MCF 10A (cell line): Measurements from ENCODE around the gene CNPY1. TPM values are rescaled to one million over a fixed set of nuclear protein-coding genes. Genes with fewer than 3 reads are reported as not detected.

ENCODE experiments used
- BruUV-seq: library from RNA; stranded (reverse); fragments of 400-500 nt; replicated peaks from 2 replicates; lab custom pipeline; 2021; lab: Mats Ljungman, UMichigan
- CTCF ChIA-PET: fragments of 300-600 bp; sonication (Branson Sonifier 250); formaldehyde crosslinking; extraction: SDS; loops from one replicate; lab custom pipeline; 2021; ENCODE audit warnings: antibody characterized with exemption, inconsistent platforms; lab: Yijun Ruan, JAX
- POLR2A ChIA-PET: fragments of 300-600, 350-650 bp; sonication (Branson Sonifier 250); formaldehyde crosslinking; extraction: SDS; loops from one replicate; lab custom pipeline; 2020; ENCODE audit warnings: antibody characterized with exemption, inconsistent platforms; lab: Yijun Ruan, JAX
- DNase-seq: peaks from one replicate; pipeline ENCODE4 v3.0.0-alpha.2; 2018; ENCODE audit not compliant: unreplicated experiment
- H3K27ac Mint-ChIP-seq: one replicate; pipeline ENCODE4 v1.8.0; 2022; ENCODE audit warnings: mild to moderate bottlenecking, low read depth, mixed read lengths; ENCODE audit not compliant: unreplicated experiment
- H3K27me3 Mint-ChIP-seq: one replicate; pipeline ENCODE4 v1.8.0; 2022; ENCODE audit warnings: mixed read lengths; ENCODE audit not compliant: insufficient read depth, unreplicated experiment
- H3K36me3 Mint-ChIP-seq: one replicate; pipeline ENCODE4 v1.8.0; 2022; ENCODE audit warnings: mild to moderate bottlenecking, moderate library complexity, mixed read lengths; ENCODE audit not compliant: insufficient read depth, unreplicated experiment
- H3K4me1 Mint-ChIP-seq: one replicate; pipeline ENCODE4 v1.8.0; 2022; ENCODE audit warnings: mixed read lengths; ENCODE audit not compliant: insufficient read depth, unreplicated experiment
- H3K4me3 Mint-ChIP-seq: one replicate; pipeline ENCODE4 v1.8.0; 2022; ENCODE audit warnings: mild to moderate bottlenecking, moderate library complexity, mixed read lengths; ENCODE audit not compliant: unreplicated experiment
- H3K9me3 Mint-ChIP-seq: one replicate; pipeline ENCODE4 v1.8.0; 2022; ENCODE audit warnings: mixed read lengths; ENCODE audit not compliant: unreplicated experiment
- intact Hi-C: fragments of 100-400 bp; cut with micrococcal nuclease; formaldehyde crosslinking; loops from 2 replicates; pipeline ENCODE4 v1.14.1; 2022
- total RNA-seq: library from RNA; stranded (reverse); gene quantifications from 2 replicates; pipeline ENCODE4 v1.2.3, GENCODE V29; 2022
- TF ChIP-seq, protein P1 (sequence below): fragments of 200-600 bp; IDR thresholded peaks from one replicate; pipeline ENCODE4 v1.8.0; 2022; ENCODE audit warnings: antibody characterized with exemption, mild to moderate bottlenecking; ENCODE audit not compliant: unreplicated experiment

CNPY1 gene
- total RNA-seq, 1 experiment from 2014 or later, result not detected

DNA sequence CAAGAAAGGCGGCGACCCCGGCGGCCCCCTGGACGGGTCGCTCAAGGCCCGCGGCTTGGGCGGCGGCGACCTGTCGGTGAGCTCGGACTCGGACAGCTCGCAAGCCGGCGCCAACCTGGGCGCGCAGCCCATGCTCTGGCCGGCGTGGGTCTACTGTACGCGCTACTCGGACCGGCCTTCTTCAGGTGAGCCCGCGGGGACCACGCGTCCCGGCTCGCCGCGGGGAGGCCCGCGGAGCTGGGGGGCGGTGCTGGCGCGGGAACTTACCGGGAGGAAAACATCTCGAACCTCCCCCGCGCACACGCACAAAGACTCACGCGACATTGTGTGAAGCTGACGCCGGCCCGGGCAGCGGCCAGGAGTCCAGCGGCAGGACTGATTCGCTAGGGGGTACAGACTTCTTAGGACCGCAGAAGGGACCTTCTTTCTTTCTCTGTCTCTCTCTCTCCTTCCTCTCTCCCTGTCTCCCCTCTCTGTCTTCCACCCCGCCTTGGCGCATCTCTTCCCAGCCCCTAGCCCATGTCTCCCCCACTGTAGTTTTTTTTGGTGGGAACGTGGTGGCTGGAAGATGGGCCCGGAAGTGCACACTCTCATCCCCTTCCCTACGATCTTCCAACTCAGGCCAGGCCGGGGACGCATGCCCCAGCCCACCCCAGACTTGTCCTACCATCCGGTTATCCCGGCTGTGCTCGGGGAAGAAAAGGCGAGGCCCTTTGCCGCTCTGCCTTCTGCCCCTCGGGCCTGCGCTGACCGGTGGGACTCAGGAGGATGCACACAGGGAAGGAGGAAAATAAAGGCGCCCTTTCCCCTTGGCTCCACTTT lies 87.3 kb downstream of the CNPY1 start:
- H3K9me3 Mint-ChIP-seq, result no peaks in the 10 kb centered on the region
- intact Hi-C loops, result no loop called here
- ChIA-PET CTCF (interaction anchor here (0.6 kb wide), 1 partner anchor 545 kb away, joined by 3 read pairs; no protein-coding TSS in a partner anchor), POLR2A (no interaction called here)
- DNase-seq, result no peak
- H3K4me3 Mint-ChIP-seq, result no peak overlapping the region
- TF ChIP-seq, protein P1, sequence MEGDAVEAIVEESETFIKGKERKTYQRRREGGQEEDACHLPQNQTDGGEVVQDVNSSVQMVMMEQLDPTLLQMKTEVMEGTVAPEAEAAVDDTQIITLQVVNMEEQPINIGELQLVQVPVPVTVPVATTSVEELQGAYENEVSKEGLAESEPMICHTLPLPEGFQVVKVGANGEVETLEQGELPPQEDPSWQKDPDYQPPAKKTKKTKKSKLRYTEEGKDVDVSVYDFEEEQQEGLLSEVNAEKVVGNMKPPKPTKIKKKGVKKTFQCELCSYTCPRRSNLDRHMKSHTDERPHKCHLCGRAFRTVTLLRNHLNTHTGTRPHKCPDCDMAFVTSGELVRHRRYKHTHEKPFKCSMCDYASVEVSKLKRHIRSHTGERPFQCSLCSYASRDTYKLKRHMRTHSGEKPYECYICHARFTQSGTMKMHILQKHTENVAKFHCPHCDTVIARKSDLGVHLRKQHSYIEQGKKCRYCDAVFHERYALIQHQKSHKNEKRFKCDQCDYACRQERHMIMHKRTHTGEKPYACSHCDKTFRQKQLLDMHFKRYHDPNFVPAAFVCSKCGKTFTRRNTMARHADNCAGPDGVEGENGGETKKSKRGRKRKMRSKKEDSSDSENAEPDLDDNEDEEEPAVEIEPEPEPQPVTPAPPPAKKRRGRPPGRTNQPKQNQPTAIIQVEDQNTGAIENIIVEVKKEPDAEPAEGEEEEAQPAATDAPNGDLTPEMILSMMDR, result no peak
- no peaks in the 10 kb centered on the region for H3K36me3 Mint-ChIP-seq
- H3K27ac Mint-ChIP-seq, result no peak overlapping the region
- no peaks in the 10 kb centered on the region for H3K4me1 Mint-ChIP-seq
- BruUV-seq, result no TSS peak
- H3K27me3 Mint-ChIP-seq, result peaks cover 57% of the 10 kb centered on the region

DNA sequence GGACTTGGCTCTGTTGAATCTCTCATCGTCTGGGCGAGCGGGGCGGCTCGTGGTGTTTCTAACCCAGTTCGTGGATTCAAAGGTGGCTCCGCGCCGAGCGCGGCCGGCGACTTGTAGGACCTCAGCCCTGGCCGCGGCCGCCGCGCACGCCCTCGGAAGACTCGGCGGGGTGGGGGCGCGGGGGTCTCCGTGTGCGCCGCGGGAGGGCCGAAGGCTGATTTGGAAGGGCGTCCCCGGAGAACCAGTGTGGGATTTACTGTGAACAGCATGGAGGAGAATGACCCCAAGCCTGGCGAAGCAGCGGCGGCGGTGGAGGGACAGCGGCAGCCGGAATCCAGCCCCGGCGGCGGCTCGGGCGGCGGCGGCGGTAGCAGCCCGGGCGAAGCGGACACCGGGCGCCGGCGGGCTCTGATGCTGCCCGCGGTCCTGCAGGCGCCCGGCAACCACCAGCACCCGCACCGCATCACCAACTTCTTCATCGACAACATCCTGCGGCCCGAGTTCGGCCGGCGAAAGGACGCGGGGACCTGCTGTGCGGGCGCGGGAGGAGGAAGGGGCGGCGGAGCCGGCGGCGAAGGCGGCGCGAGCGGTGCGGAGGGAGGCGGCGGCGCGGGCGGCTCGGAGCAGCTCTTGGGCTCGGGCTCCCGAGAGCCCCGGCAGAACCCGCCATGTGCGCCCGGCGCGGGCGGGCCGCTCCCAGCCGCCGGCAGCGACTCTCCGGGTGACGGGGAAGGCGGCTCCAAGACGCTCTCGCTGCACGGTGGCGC lies 88.1 kb downstream of the CNPY1 start, which contains the start of gene EN2:
TSS of gene EN2 (plus strand) at position 19 of the 767 bp plus-strand sequence. CDS start at position 268, 249 bp downstream.
- intact Hi-C loops, result no loop called here
- no peaks in the 10 kb centered on the region for H3K9me3 Mint-ChIP-seq
- no peak for DNase-seq
- H3K4me1 Mint-ChIP-seq, result no peaks in the 10 kb centered on the region
- TF ChIP-seq, protein P1, result no peak
- H3K4me3 Mint-ChIP-seq, result no peak within 1 kb of the TSS
- CTCF ChIA-PET, result no interaction called here
- BruUV-seq, result no TSS peak
- no peak within 1 kb of the TSS for H3K27ac Mint-ChIP-seq
- H3K36me3 Mint-ChIP-seq, result no peaks in the 10 kb centered on the region
- POLR2A ChIA-PET, result no interaction called here
- peaks cover 53% of the 10 kb centered on the region for H3K27me3 Mint-ChIP-seq

DNA sequence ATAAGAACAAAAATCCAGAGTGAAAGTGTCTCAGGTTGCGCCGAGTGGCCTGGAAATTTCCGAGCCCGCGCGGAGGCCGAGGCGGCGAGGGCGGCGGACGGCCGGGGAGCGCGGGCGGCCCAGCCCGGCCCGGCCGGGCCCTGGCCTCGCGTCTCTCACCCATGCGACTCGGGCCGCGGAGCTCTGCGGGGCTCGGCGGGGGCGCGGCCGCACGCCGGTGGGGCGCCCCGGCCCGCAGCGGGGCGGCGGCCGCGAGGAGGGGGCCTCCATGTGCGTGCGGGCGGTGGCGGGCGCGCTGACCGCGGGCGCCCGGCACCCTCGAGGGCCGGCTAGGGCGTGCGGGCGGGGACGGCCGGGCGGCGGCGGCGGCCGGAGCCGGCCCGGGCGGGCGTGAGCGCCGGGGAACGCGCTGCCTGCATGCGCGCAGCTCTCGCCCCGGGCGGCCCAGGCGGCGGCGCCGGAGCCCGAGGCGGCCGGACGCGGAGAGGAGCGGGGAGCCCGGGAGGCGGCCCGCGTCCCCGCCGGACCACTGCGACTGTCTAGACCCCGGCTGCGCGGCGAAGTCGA lies 88.7 kb downstream of the CNPY1 start:
- POLR2A ChIA-PET, result no interaction called here

More for the DNA sequence above, 88.7 kb downstream of the CNPY1 start:
- BruUV-seq, result no TSS peak
- Mint-ChIP-seq H3K27ac (no peak overlapping the region), H3K9me3 (no peaks in the 10 kb centered on the region), H3K4me3 (no peak overlapping the region), H3K36me3 (no peaks in the 10 kb centered on the region), H3K27me3 (peaks cover 55% of the 10 kb centered on the region), H3K4me1 (no peaks in the 10 kb centered on the region)
- CTCF ChIA-PET, result interaction anchor here (0.5 kb wide), 1 partner anchor 45 kb away, joined by 3 read pairs; no protein-coding TSS in a partner anchor
- TF ChIP-seq, protein P1, result no peak
- intact Hi-C loops, result no loop called here
- DNase-seq, result no peak
